Heart left ventricle (tissue), 13 donors: ENCODE data around the gene IL7R.

Source experiments
- POLR2A ChIP-seq, 2 donors: fragments of 450-650 bp; IDR thresholded peaks; one replicate each; pipeline ENCODE4 v1.6.1; 2017; ENCODE audit warnings: antibody characterized with exemption in 2 of 2, mild to moderate bottlenecking in 2 of 2, moderate library complexity in 2 of 2
- TF ChIP-seq, protein P1 (sequence below), 12 donors: fragments of 200-600 bp; sonication (generic) in 4 of 12; IDR thresholded peaks; one replicate each; pipeline versions ENCODE4 v1.5.0 to v1.8.0; 2018 to 2022; ENCODE audit warnings: antibody characterized with exemption in 12 of 12, mild to moderate bottlenecking in 5 of 12
- donor health status: ischemic (EF 13 %, LVEDD 7.1; RV severe dilation, severe dysfunction).
- donor health status: DM: no; HTN: yes; CAD: no.
- donor health status: DM: no; HTN: no; CAD: no.
- donor health status: ischemic (EF 25% LVEDD 6.9; RV normal size, moderate dysfunction).
- donor health status: ischemic (EF 25% LVEDD 5.7; RV mildly dilated, moderate dysfunction).
- donor health status: ischemic (EF 35%, LVEDD 5.7; RV mildly dilated, moderate dysfunction).
- donor health status: nonischemic (EF 11% LVEDD 7.7; RV severe dilation, severe dysfunction).
- donor health status: DM: yes; HTN: yes; CAD: no.
- donor health status: PGD.
- donor health status: ischemic (EF 29% LVEDD 5.4; RV normal size, mild dysfunction).
- donor health status: nonischemic (EF 23%, LVEDD 6.1; RV moderate dilation, normal function).

GRCh38 chr5:35898952-35899660 is 42.4 kb downstream of the IL7R start:
- TF ChIP-seq, protein P1, sequence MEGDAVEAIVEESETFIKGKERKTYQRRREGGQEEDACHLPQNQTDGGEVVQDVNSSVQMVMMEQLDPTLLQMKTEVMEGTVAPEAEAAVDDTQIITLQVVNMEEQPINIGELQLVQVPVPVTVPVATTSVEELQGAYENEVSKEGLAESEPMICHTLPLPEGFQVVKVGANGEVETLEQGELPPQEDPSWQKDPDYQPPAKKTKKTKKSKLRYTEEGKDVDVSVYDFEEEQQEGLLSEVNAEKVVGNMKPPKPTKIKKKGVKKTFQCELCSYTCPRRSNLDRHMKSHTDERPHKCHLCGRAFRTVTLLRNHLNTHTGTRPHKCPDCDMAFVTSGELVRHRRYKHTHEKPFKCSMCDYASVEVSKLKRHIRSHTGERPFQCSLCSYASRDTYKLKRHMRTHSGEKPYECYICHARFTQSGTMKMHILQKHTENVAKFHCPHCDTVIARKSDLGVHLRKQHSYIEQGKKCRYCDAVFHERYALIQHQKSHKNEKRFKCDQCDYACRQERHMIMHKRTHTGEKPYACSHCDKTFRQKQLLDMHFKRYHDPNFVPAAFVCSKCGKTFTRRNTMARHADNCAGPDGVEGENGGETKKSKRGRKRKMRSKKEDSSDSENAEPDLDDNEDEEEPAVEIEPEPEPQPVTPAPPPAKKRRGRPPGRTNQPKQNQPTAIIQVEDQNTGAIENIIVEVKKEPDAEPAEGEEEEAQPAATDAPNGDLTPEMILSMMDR (IDR thresholded peaks at IDR 0.05): no peak
- TF ChIP-seq POLR2A (IDR thresholded peaks at IDR 0.05): no peak
